ENCODE measurements around the gene PARD3.

PARD3 gene

DNA sequence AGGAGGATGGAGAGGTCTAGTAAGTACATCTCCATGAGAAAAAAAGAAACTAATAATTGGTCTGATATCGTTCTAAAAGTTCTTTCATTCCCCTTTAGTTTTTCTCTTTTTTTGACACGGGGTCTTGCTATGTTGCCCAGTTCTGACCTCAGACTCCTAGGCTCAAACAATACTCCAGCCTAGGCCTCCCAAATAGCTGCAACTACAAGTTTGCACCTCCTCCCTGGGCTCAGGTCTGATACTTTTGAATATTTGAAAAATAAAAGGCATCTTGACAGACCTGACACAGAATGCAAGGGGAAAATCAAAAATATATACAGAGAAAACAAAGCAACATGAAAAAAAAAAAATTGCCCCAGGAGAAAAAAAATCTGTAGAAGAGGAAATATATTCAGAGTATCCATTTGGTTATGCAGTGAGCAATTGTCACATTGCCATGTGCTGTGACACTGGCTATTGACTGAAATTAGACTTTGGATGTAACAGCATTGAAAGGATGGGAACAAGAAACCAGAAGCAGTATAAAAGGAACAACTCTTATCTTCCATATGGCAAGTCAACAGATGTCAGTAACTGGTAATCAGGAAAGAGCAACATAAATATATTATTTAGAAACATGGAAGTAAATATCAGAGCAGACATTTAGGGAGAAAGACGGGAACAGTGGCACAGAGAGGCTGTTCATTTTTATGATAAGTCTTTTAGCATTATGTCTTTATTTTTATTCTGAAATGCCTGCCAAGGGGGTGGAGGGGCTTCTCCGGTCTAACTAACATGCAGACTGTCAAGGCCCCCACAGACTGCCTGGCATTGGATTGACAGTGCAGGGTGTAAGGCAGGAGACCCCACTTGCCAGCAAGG lies 408.4 kb downstream of the PARD3 start:
- H3K27ac ChIP-seq (ENCODE audit: poor library complexity, severe bottlenecking) = peak overlapping the region; percentile 56
- H3K36me3 ChIP-seq (ENCODE audit: low read depth) = no peaks in the 10 kb centered on the region
- no peak overlapping the region for H3K4me3 ChIP-seq (ENCODE audit: severe bottlenecking)
- ATAC-seq (ENCODE audit: low read depth) (no peak), DNase-seq (ENCODE audit: low spot score) (no peak)
- TF ChIP-seq, protein P1, sequence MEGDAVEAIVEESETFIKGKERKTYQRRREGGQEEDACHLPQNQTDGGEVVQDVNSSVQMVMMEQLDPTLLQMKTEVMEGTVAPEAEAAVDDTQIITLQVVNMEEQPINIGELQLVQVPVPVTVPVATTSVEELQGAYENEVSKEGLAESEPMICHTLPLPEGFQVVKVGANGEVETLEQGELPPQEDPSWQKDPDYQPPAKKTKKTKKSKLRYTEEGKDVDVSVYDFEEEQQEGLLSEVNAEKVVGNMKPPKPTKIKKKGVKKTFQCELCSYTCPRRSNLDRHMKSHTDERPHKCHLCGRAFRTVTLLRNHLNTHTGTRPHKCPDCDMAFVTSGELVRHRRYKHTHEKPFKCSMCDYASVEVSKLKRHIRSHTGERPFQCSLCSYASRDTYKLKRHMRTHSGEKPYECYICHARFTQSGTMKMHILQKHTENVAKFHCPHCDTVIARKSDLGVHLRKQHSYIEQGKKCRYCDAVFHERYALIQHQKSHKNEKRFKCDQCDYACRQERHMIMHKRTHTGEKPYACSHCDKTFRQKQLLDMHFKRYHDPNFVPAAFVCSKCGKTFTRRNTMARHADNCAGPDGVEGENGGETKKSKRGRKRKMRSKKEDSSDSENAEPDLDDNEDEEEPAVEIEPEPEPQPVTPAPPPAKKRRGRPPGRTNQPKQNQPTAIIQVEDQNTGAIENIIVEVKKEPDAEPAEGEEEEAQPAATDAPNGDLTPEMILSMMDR (IDR thresholded peaks at IDR 0.05; ENCODE audit: poor library complexity, severe bottlenecking) = no peak
- H3K4me1 ChIP-seq (ENCODE audit: insufficient read depth, poor library complexity, severe bottlenecking) = peaks cover 15% of the 10 kb centered on the region
- H3K27me3 ChIP-seq (ENCODE audit: insufficient read depth, poor library complexity, severe bottlenecking) = no peaks in the 10 kb centered on the region
- no peaks in the 10 kb centered on the region for H3K9me3 ChIP-seq (ENCODE audit: severe bottlenecking)

DNA sequence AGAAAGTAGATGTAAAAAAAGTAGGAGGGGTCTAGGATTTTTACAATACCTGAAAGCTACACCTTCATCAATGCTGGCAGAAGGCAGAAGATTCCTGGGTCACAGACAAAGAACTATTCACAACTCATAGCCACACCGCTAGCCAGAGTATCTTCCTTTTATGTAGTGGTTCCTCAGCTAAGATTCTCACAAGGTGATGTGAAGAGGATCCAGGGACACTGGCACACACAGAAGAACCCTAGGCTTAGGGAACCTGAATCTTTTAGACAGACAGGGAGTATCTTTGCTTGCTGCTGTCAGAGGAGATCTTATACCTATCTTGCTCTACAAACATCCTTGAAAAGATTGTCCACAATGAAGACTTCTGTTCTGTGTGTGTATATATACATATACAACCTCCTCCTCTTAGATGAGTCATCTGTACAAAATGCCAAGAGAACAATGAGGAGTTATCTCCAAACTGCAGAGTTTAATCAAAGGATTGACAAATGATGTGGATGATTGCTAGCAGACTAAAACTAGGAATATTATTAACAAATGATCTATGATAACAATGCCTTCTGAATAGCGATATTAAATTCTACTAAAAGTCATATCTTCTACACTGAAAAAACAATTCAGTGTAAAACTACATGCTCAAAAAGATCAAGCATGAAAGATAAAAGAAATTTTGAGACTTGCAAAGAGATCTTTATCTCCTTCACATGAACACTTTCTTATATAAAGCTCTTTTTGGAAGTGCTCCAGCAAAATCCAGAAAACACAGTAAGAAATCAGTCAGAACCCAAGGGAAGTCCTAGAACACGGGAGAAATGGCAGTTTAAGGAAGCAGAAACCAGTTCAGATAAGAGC lies 409.3 kb downstream of the PARD3 start:
- no peak overlapping the region for H3K4me3 ChIP-seq (ENCODE audit: severe bottlenecking)
- no peaks in the 10 kb centered on the region for H3K9me3 ChIP-seq (ENCODE audit: severe bottlenecking)
- ATAC-seq (ENCODE audit: low read depth) (peak; percentile 87), DNase-seq (ENCODE audit: low spot score) (no peak)
- H3K27me3 ChIP-seq (ENCODE audit: insufficient read depth, poor library complexity, severe bottlenecking) = no peaks in the 10 kb centered on the region
- TF ChIP-seq, protein P1 (IDR thresholded peaks at IDR 0.05; ENCODE audit: poor library complexity, severe bottlenecking) = no peak
- H3K36me3 ChIP-seq (ENCODE audit: low read depth) = no peaks in the 10 kb centered on the region
- peak overlapping the region; percentile 56 for H3K27ac ChIP-seq (ENCODE audit: poor library complexity, severe bottlenecking)
- H3K4me1 ChIP-seq (ENCODE audit: insufficient read depth, poor library complexity, severe bottlenecking) = peaks cover 15% of the 10 kb centered on the region

DNA sequence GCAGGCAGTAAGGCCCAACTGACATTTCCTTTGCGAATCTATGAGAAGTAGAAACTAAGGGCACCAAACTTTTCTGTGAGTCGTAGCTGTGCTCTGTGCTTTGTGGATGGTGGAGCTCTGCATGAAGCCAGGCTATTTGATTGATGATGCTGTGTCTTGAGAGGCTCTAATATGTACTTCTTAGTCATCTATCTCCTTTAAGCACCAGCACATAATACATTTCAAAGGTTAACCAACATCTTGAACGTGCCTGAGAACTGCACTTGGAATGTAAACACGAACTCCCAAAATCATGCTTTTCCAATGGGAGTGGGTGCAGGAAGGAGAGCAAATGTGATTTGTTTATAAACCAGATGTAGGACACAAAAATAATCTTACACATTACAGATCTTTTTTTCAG lies 411.6 kb downstream of the PARD3 start:
- Histone ChIP-seq H3K36me3 (ENCODE audit: low read depth) (no peaks in the 10 kb centered on the region), H3K4me1 (ENCODE audit: insufficient read depth, poor library complexity, severe bottlenecking) (peaks cover 15% of the 10 kb centered on the region), H3K27ac (ENCODE audit: poor library complexity, severe bottlenecking) (no peak overlapping the region), H3K4me3 (ENCODE audit: severe bottlenecking) (no peak overlapping the region), H3K27me3 (ENCODE audit: insufficient read depth, poor library complexity, severe bottlenecking) (no peaks in the 10 kb centered on the region), H3K9me3 (ENCODE audit: severe bottlenecking) (no peaks in the 10 kb centered on the region)
- ATAC-seq (ENCODE audit: low read depth) (no peak), DNase-seq (ENCODE audit: low spot score) (no peak)
- TF ChIP-seq, protein P1 (IDR thresholded peaks at IDR 0.05; ENCODE audit: poor library complexity, severe bottlenecking) = no peak

DNA sequence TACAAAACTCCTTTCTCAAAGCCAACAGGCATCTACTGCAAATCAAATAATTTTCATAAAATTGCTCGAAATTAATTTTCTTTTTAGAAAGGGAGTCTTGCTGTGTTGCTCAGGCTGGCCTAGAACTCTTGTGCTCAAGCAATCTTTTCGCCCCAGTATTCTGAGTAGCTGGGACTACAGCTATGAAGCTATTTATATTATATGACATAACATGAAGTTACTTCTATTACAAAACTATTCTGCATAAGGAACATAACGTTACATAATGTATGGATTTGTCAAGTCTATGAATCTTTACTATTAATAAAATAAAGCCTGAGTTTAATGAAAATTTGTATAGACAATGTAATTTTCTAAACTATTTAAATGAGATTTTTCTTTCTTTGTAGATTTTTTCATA lies 415.0 kb downstream of the PARD3 start:
- Histone ChIP-seq H3K4me3 (ENCODE audit: severe bottlenecking) (no peak overlapping the region), H3K9me3 (ENCODE audit: severe bottlenecking) (no peaks in the 10 kb centered on the region), H3K4me1 (ENCODE audit: insufficient read depth, poor library complexity, severe bottlenecking) (no peaks in the 10 kb centered on the region), H3K27me3 (ENCODE audit: insufficient read depth, poor library complexity, severe bottlenecking) (no peaks in the 10 kb centered on the region), H3K36me3 (ENCODE audit: low read depth) (no peaks in the 10 kb centered on the region; the same call in 1 of the 2 replicates), H3K27ac (ENCODE audit: poor library complexity, severe bottlenecking) (no peak overlapping the region)
- ATAC-seq (ENCODE audit: low read depth) (no peak), DNase-seq (ENCODE audit: low spot score) (no peak)
- TF ChIP-seq, protein P1 (IDR thresholded peaks at IDR 0.05; ENCODE audit: poor library complexity, severe bottlenecking) = no peak
